ENCODE data around the gene SLC25A20.

GRCh38 chr3:48891606-48892005, 7.1 kb downstream of the SLC25A20 start:
- TF ChIP-seq CTCF (IDR thresholded peaks at IDR 0.05) = no peak
- TF ChIP-seq POLR2A (IDR thresholded peaks at IDR 0.05) = no peak

All from uterus (tissue), 2 donors.